ENCODE data around the gene TARM1. TPM values are rescaled to one million over a fixed set of nuclear protein-coding genes. Genes with fewer than 3 reads are reported as not detected.

The TARM1 gene
- total and polyA plus RNA-seq, 2 donors (not counting 1 experiment from before 2014, with no cell fraction given) = not detected

Small RNAs within 50 kb of the gene (small RNA-seq; reads per million reads assigned to genes)
- not detected for gene AC012314.20 (ENCODE audit: insufficient read length, low read depth, low replicate concordance)

Other genes starting within 250 kb of the TARM1 start
- gene MYADM, start 213.5 kb downstream of the TARM1 start, total RNA-seq = 18.5 and 18.9 TPM in 2 replicates
- gene MYADM, start 213.5 kb downstream of the TARM1 start, polyA plus RNA-seq = 172 and 184 TPM in 2 replicates
- not detected in 2 replicates for gene PRKCG, start 199.2 kb downstream of the TARM1 start, total RNA-seq
- 0.31 and 2.6 TPM in 2 replicates for gene PRKCG, start 199.2 kb downstream of the TARM1 start, polyA plus RNA-seq
- not detected in 2 replicates for gene CACNG7, start 172.1 kb downstream of the TARM1 start, total RNA-seq
- gene CACNG7, start 172.1 kb downstream of the TARM1 start, polyA plus RNA-seq = not detected in 2 replicates
- not detected in 2 replicates for gene CACNG8, start 118.4 kb downstream of the TARM1 start, total RNA-seq
- gene CACNG8, start 118.4 kb downstream of the TARM1 start, polyA plus RNA-seq = not detected in 2 replicates
- not detected in 2 replicates for gene CACNG6, start 89.7 kb downstream of the TARM1 start, total RNA-seq
- gene CACNG6, start 89.7 kb downstream of the TARM1 start, polyA plus RNA-seq = not detected in 2 replicates
- gene VSTM1, start 17.5 kb downstream of the TARM1 start, total RNA-seq = not detected in 2 replicates
- gene VSTM1, start 17.5 kb downstream of the TARM1 start, polyA plus RNA-seq = 0.58 and 0.82 TPM in 2 replicates
- gene OSCAR, start 19.4 kb upstream of the TARM1 start, total RNA-seq = not detected in 2 replicates
- gene OSCAR, start 19.4 kb upstream of the TARM1 start, polyA plus RNA-seq = 1.1 and 1.7 TPM in 2 replicates
- gene NDUFA3, start 21.5 kb upstream of the TARM1 start, total RNA-seq = 91.8 and 94.4 TPM in 2 replicates
- 46.6 and 55.4 TPM in 2 replicates for gene NDUFA3, start 21.5 kb upstream of the TARM1 start, polyA plus RNA-seq
- gene TFPT, start 34.3 kb upstream of the TARM1 start, total RNA-seq = 10.4 and 12.7 TPM in 2 replicates
- 8.4 and 8.7 TPM in 2 replicates for gene TFPT, start 34.3 kb upstream of the TARM1 start, polyA plus RNA-seq
- gene PRPF31, start 34.4 kb upstream of the TARM1 start, total RNA-seq = 65.4 and 66.2 TPM in 2 replicates
- gene PRPF31, start 34.4 kb upstream of the TARM1 start, polyA plus RNA-seq = 61.2 and 62.4 TPM in 2 replicates
- gene CNOT3, start 56.4 kb upstream of the TARM1 start, total RNA-seq = 71.0 and 82.1 TPM in 2 replicates
- gene CNOT3, start 56.4 kb upstream of the TARM1 start, polyA plus RNA-seq = 28.1 and 28.5 TPM in 2 replicates
- gene LENG1, start 78.4 kb upstream of the TARM1 start, total RNA-seq = 13.7 and 16.5 TPM in 2 replicates
- gene LENG1, start 78.4 kb upstream of the TARM1 start, polyA plus RNA-seq = 9.0 and 9.2 TPM in 2 replicates
- gene TMC4, start 91.8 kb upstream of the TARM1 start, total RNA-seq = not detected in 2 replicates
- gene TMC4, start 91.8 kb upstream of the TARM1 start, polyA plus RNA-seq = not detected in 2 replicates
- gene MBOAT7, start 108.2 kb upstream of the TARM1 start, total RNA-seq = 34.8 and 37.8 TPM in 2 replicates
- gene MBOAT7, start 108.2 kb upstream of the TARM1 start, polyA plus RNA-seq = 18.6 and 22.3 TPM in 2 replicates
- gene TSEN34, start 109.9 kb upstream of the TARM1 start, total RNA-seq = 23.5 and 25.1 TPM in 2 replicates
- 17.6 and 18.2 TPM in 2 replicates for gene TSEN34, start 109.9 kb upstream of the TARM1 start, polyA plus RNA-seq
- 1,512 and 1,603 TPM in 2 replicates for gene RPS9, start 119.5 kb upstream of the TARM1 start, total RNA-seq
- 3,492 and 3,905 TPM in 2 replicates for gene RPS9, start 119.5 kb upstream of the TARM1 start, polyA plus RNA-seq
- 0.25 and 0.34 TPM in 2 replicates for gene LILRB3, start 141.6 kb upstream of the TARM1 start, total RNA-seq
- 1.0 and 2.3 TPM in 2 replicates for gene LILRB3, start 141.6 kb upstream of the TARM1 start, polyA plus RNA-seq
- not detected in 2 replicates for gene LILRA6, start 161.4 kb upstream of the TARM1 start, total RNA-seq
- 0.66 and 0.79 TPM in 2 replicates for gene LILRA6, start 161.4 kb upstream of the TARM1 start, polyA plus RNA-seq
- gene LILRB5, start 175.9 kb upstream of the TARM1 start, total RNA-seq = 0.05 and 0.17 TPM in 2 replicates
- gene LILRB5, start 175.9 kb upstream of the TARM1 start, polyA plus RNA-seq = not detected in 2 replicates
- gene LILRB2, start 199.7 kb upstream of the TARM1 start, total RNA-seq = 8.3 and 9.2 TPM in 2 replicates
- gene LILRB2, start 199.7 kb upstream of the TARM1 start, polyA plus RNA-seq = 7.5 and 12.4 TPM in 2 replicates
- 0.46 TPM in 1 of 2 replicates, not detected in the other for gene LILRA5, start 231.8 kb upstream of the TARM1 start, total RNA-seq
- gene LILRA5, start 231.8 kb upstream of the TARM1 start, polyA plus RNA-seq = 1.3 and 1.8 TPM in 2 replicates